H9 (cell line): ENCODE data around the gene FADD. TPM values are rescaled to one million over a fixed set of nuclear protein-coding genes. Genes with fewer than 3 reads are reported as not detected.

Experiments
- DNase-seq: peaks from one replicate; pipeline ENCODE4 v3.0.0-alpha.2; 2017
- H2AFZ ChIP-seq: one replicate; pipeline ENCODE4 v1.6.1; 2013; ENCODE audit warnings: mild to moderate bottlenecking, low read length, control low read depth, moderate library complexity
- H2AK5ac ChIP-seq: 2 replicates; pipeline ENCODE4 v1.6.1; 2013; ENCODE audit warnings: low read length, control low read depth, mixed read lengths; ENCODE audit not compliant: insufficient read length
- H2BK120ac ChIP-seq: one replicate; pipeline ENCODE4 v1.6.1; 2013; ENCODE audit warnings: low read depth, mild to moderate bottlenecking, low read length, control low read depth, inconsistent platforms; ENCODE audit not compliant: poor library complexity, severe bottlenecking
- H2BK12ac ChIP-seq: 2 replicates; pipeline ENCODE4 v1.6.1; 2013; ENCODE audit warnings: low read length, control low read depth, mixed read lengths, low read depth; ENCODE audit not compliant: insufficient read length
- H2BK15ac ChIP-seq: 2 replicates; pipeline ENCODE4 v1.6.1; 2013; ENCODE audit warnings: low read depth, low read length, control low read depth
- H2BK20ac ChIP-seq: one replicate; pipeline ENCODE4 v1.6.1; 2013; ENCODE audit warnings: low read depth, mild to moderate bottlenecking, low read length, control low read depth, inconsistent platforms; ENCODE audit not compliant: poor library complexity, severe bottlenecking
- H2BK5ac ChIP-seq: 2 replicates; pipeline ENCODE4 v1.6.1; 2013; ENCODE audit warnings: low read length, control low read depth, mixed read lengths; ENCODE audit not compliant: insufficient read length
- H3K14ac ChIP-seq: 2 replicates; pipeline ENCODE4 v1.6.1; 2013; ENCODE audit warnings: low read length, control low read depth; ENCODE audit not compliant: insufficient read depth
- H3K18ac ChIP-seq: 2 replicates; pipeline ENCODE4 v1.6.1; 2013; ENCODE audit warnings: low read depth, mild to moderate bottlenecking, mixed read lengths, low read length, control low read depth; ENCODE audit not compliant: insufficient read length
- H3K23ac ChIP-seq: 2 replicates; pipeline ENCODE4 v1.6.1; 2013; ENCODE audit warnings: low read length, control low read depth, mixed read lengths, low read depth; ENCODE audit not compliant: insufficient read length
- H3K23me2 ChIP-seq: 2 replicates; pipeline ENCODE4 v1.6.1; 2013; ENCODE audit warnings: low read depth, mild to moderate bottlenecking, mixed read lengths, low read length, control low read depth; ENCODE audit not compliant: insufficient read length, poor library complexity, severe bottlenecking
- H3K27ac ChIP-seq: 2 replicates; pipeline ENCODE4 v1.5.1; 2013; ENCODE audit warnings: low read length, control low read depth, mixed read lengths, low read depth; ENCODE audit not compliant: insufficient read length
- H3K27me3 ChIP-seq: 2 replicates; pipeline ENCODE4 v1.6.1; 2013; ENCODE audit warnings: low read length, control low read depth, inconsistent platforms; ENCODE audit not compliant: insufficient read depth
- H3K4ac ChIP-seq: 2 replicates; pipeline ENCODE4 v1.6.1; 2013; ENCODE audit warnings: low read depth, mild to moderate bottlenecking, control low read depth, inconsistent platforms, low read length, moderate library complexity
- H3K4me1 ChIP-seq: 2 replicates; pipeline ENCODE4 v1.6.1; 2013; ENCODE audit warnings: low read length, control low read depth, inconsistent platforms; ENCODE audit not compliant: insufficient read depth
- H3K4me2 ChIP-seq: 2 replicates; pipeline ENCODE4 v1.6.1; 2013; ENCODE audit warnings: low read length, control low read depth, mixed read lengths; ENCODE audit not compliant: insufficient read length, insufficient read depth
- H3K56ac ChIP-seq: 2 replicates; pipeline ENCODE4 v1.6.1; 2013; ENCODE audit warnings: low read depth, mild to moderate bottlenecking, mixed read lengths, low read length, control low read depth; ENCODE audit not compliant: insufficient read length
- H3K79me1 ChIP-seq: 2 replicates; pipeline ENCODE4 v1.6.1; 2013; ENCODE audit warnings: low read depth, mild to moderate bottlenecking, moderate library complexity, low read length, control low read depth, inconsistent platforms; ENCODE audit not compliant: insufficient read depth, poor library complexity, severe bottlenecking
- H3K79me2 ChIP-seq: 2 replicates; pipeline ENCODE4 v1.6.1; 2013; ENCODE audit warnings: low read length, control low read depth, inconsistent platforms; ENCODE audit not compliant: insufficient read depth
- H3K9ac ChIP-seq: 2 replicates; pipeline ENCODE4 v1.6.1; 2013; ENCODE audit warnings: low read length, control low read depth, mixed read lengths; ENCODE audit not compliant: insufficient read length; ENCODE audit errors: extremely low read depth
- H3K9me3 ChIP-seq: one replicate; pipeline ENCODE4 v1.6.1; 2013; ENCODE audit warnings: low read depth, low read length, inconsistent platforms; ENCODE audit not compliant: control insufficient read depth
- H3T11ph ChIP-seq: one replicate; pipeline ENCODE4 v1.6.1; 2013; ENCODE audit warnings: mild to moderate bottlenecking, low read length, control low read depth, inconsistent platforms
- H4K20me1 ChIP-seq: one replicate; pipeline ENCODE4 v1.6.1; 2013; ENCODE audit not compliant: control insufficient read depth, insufficient read length, insufficient read depth
- H4K5ac ChIP-seq: 2 replicates; pipeline ENCODE4 v1.6.1; 2013; ENCODE audit warnings: low read depth, mild to moderate bottlenecking, mixed read lengths, low read length, control low read depth; ENCODE audit not compliant: insufficient read length
- H4K8ac ChIP-seq: replicated peaks from 2 replicates; pipeline ENCODE4 v1.6.1; 2013; ENCODE audit warnings: low read length, control low read depth, mixed read lengths, low read depth; ENCODE audit not compliant: insufficient read length
- H4K91ac ChIP-seq: 2 replicates; pipeline ENCODE4 v1.6.1; 2013; ENCODE audit warnings: low read depth, mild to moderate bottlenecking, moderate library complexity, mixed read lengths, low read length, control low read depth; ENCODE audit not compliant: insufficient read length
- H3K27ac Mint-ChIP-seq, 3 experiments: 2 replicates in 2 of 3; 3 replicates in 1 of 3; pipeline ENCODE4 v1.8.0; 2020 to 2021; ENCODE audit warnings: mixed read lengths in 3 of 3, mild to moderate bottlenecking in 1 of 3, moderate library complexity in 1 of 3
- H3K27me3 Mint-ChIP-seq: 2 replicates; pipeline ENCODE4 v1.8.0; 2021; ENCODE audit warnings: low read depth, mild to moderate bottlenecking, moderate library complexity, mixed read lengths
- H3K36me3 Mint-ChIP-seq, 3 experiments: 2 replicates in 2 of 3; 3 replicates in 1 of 3; pipeline ENCODE4 v1.8.0; 2020 to 2021; ENCODE audit warnings: low read depth in 3 of 3, mixed read lengths in 3 of 3; ENCODE audit not compliant: insufficient read depth in 1 of 3
- H3K4me1 Mint-ChIP-seq, 2 experiments: 2 replicates each; pipeline ENCODE4 v1.8.0; 2020; ENCODE audit warnings: mixed read lengths in 2 of 2
- H3K4me3 Mint-ChIP-seq, 2 experiments: 2 replicates in 1 of 2; 3 replicates in 1 of 2; pipeline ENCODE4 v1.8.0; 2020 to 2021; ENCODE audit warnings: mild to moderate bottlenecking in 2 of 2, mixed read lengths in 2 of 2, moderate library complexity in 1 of 2
- H3K9me3 Mint-ChIP-seq, 2 experiments: 2 replicates in 1 of 2; 3 replicates in 1 of 2; pipeline ENCODE4 v1.8.0; 2020; ENCODE audit warnings: mild to moderate bottlenecking in 2 of 2, mixed read lengths in 2 of 2, moderate library complexity in 1 of 2
- CTCF ChIP-seq: fragments of 200-600 bp; sonication (generic); conservative IDR thresholded peaks from 3 replicates; pipeline ENCODE4 v1.8.0; 2021; ENCODE audit warnings: antibody characterized with exemption, mild to moderate bottlenecking
- WGBS: extraction: QIAGEN DNeasy Blood & Tissue Kit; methylation state at CpG from one replicate; pipeline ENCODE4 v1.1.7; 2013; ENCODE audit warnings: missing lambda C conversion rate, low lambda C conversion rate, mixed read lengths; ENCODE audit not compliant: insufficient read length; ENCODE audit errors: extremely low coverage; 5-methylcytosine and 5-hydroxymethylcytosine counted together
- total RNA-seq: library from RNA; stranded (reverse); gene quantifications from 2 replicates; pipeline ENCODE4 v1.2.1, GENCODE V29; 2021

The FADD gene
- total RNA-seq, 1 experiment from 2014 or later, result 51.1 TPM

DNA sequence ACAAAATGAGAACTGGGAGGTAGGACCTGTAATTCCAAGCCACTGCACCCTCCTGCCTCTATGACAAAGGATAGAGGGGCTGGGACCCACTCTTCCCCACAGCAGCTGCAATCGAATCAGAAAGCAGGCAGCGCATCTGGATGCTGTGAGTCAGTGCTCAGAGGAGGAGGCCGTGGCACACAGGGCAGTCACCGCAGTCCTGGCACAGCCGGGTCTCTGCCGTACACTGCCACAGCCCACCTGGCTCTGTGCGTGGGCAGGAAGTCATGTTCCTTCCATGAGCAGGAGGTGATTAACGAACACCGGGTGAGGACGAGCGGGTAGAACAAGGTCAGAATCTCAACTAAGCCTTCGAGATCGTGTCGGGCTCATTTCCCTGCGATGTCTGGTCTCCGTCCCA is 37.2 kb downstream of the FADD start:
- Mint-ChIP-seq H3K9me3 (no peaks in the 10 kb centered on the region), H3K27ac (no peak overlapping the region)

More for the DNA sequence above, 37.2 kb downstream of the FADD start:
- Histone ChIP-seq H3T11ph (no peak overlapping the region), H3K4ac (no peak overlapping the region), H3K27ac (no peak overlapping the region), H3K4me1 (no peaks in the 10 kb centered on the region), H4K91ac (no peak overlapping the region), H2BK12ac (no peak overlapping the region), H2BK5ac (no peak overlapping the region), H3K9me3 (no peaks in the 10 kb centered on the region), H3K14ac (no peak overlapping the region), H3K79me2 (no peaks in the 10 kb centered on the region), H2BK120ac (no peak overlapping the region), H2AK5ac (no peak overlapping the region), H3K18ac (no peak overlapping the region), H4K20me1 (no peaks in the 10 kb centered on the region), H3K27me3 (no peaks in the 10 kb centered on the region), H3K9ac (no peak overlapping the region), H4K8ac (no peak overlapping the region), H3K23ac (no peak overlapping the region), H3K79me1 (no peaks in the 10 kb centered on the region), H3K56ac (no peak overlapping the region), H2BK15ac (no peak overlapping the region), H3K23me2 (no peaks in the 10 kb centered on the region), H3K4me2 (no peak overlapping the region), H2AFZ (no peak overlapping the region), H2BK20ac (no peak overlapping the region), H4K5ac (no peak overlapping the region)
- H3K4me3 Mint-ChIP-seq, result no peak overlapping the region
- no peak for DNase-seq
- H3K4me1 Mint-ChIP-seq, result no peaks in the 10 kb centered on the region
- no CpG with 5 or more reads among the region's 16 CpGs for WGBS
- no peaks in the 10 kb centered on the region for H3K36me3 Mint-ChIP-seq
- H3K27me3 Mint-ChIP-seq, result peaks cover 13% of the 10 kb centered on the region
- no peak for TF ChIP-seq CTCF
